Smooth muscle cell (in vitro differentiated cells): ENCODE results near the gene CSGALNACT2. TPM values are rescaled to one million over a fixed set of nuclear protein-coding genes. Genes with fewer than 3 reads are reported as not detected.
A peak's percentile ranks its signal among the peaks of the same experiment; 100 is the strongest.

Source experiments
- DNase-seq: peaks from one replicate; lab custom pipeline; 2025; ENCODE audit not compliant: unreplicated experiment; lab: John Stamatoyannopoulos, UW
- H2AFZ ChIP-seq: fragments of 200-600 bp; sonication (generic); 2 replicates; pipeline ENCODE4 v1.6.0; 2016; ENCODE audit warnings: antibody characterized with exemption, low read depth, mild to moderate bottlenecking
- H3F3A ChIP-seq: fragments of 200-600 bp; sonication (generic); 2 replicates; pipeline ENCODE4 v1.6.0; 2017; ENCODE audit warnings: antibody characterized with exemption, low read depth
- H3K27ac ChIP-seq: fragments of 200-600 bp; sonication (generic); 2 replicates; pipeline ENCODE4 v1.5.1; 2016; ENCODE audit warnings: low read depth, mild to moderate bottlenecking
- H3K27me3 ChIP-seq: fragments of 200-600 bp; sonication (generic); 2 replicates; pipeline ENCODE4 v1.6.1; 2016; ENCODE audit warnings: low read depth, mild to moderate bottlenecking
- H3K36me3 ChIP-seq: fragments of 200-600 bp; sonication (generic); 2 replicates; pipeline ENCODE4 v1.5.1; 2016; ENCODE audit warnings: low read depth
- H3K4me1 ChIP-seq: fragments of 200-600 bp; sonication (generic); 2 replicates; pipeline ENCODE4 v1.5.1; 2016; ENCODE audit warnings: low read depth
- H3K4me2 ChIP-seq: fragments of 200-600 bp; sonication (generic); 2 replicates; pipeline ENCODE4 v1.6.0; 2016; ENCODE audit warnings: mild to moderate bottlenecking
- H3K4me3 ChIP-seq: fragments of 200-600 bp; sonication (generic); 2 replicates; pipeline ENCODE4 v1.5.1; 2016; ENCODE audit warnings: mild to moderate bottlenecking
- H3K79me2 ChIP-seq: fragments of 200-600 bp; sonication (generic); 2 replicates; pipeline ENCODE4 v1.6.0; 2016; ENCODE audit warnings: low read depth, mild to moderate bottlenecking
- H3K9ac ChIP-seq: fragments of 200-600 bp; sonication (generic); 2 replicates; pipeline ENCODE4 v1.6.0; 2016; ENCODE audit warnings: low read depth
- H3K9me3 ChIP-seq: fragments of 200-600 bp; sonication (generic); replicated peaks from 2 replicates; pipeline ENCODE4 v1.5.1; 2016; ENCODE audit warnings: low read depth
- H4K20me1 ChIP-seq: fragments of 200-600 bp; sonication (generic); 2 replicates; pipeline ENCODE4 v1.6.0; 2016; ENCODE audit warnings: low read depth
- WGBS: methylation state at CpG from one replicate; pipeline ENCODE4 v1.1.7; 2016; ENCODE audit warnings: low lambda C conversion rate; 5-methylcytosine and 5-hydroxymethylcytosine counted together
- polyA plus RNA-seq: library from polyadenylated mRNA; unstranded; fragments of >200 nt; fragmentation: Nextera tagmentation; extraction: Ambion mirVana; gene quantifications from 2 replicates; pipeline ENCODE4 v1.2.1, GENCODE V29; 2016
- total RNA-seq: library from RNA; depleted of rRNA; stranded (reverse); fragments of >200 nt; gene quantifications from 2 replicates; pipeline ENCODE4 v1.2.3, GENCODE V29; 2014
- TF ChIP-seq, protein P1 (sequence below): fragments of 200-600 bp; sonication (generic); IDR thresholded peaks from 2 replicates; pipeline ENCODE4 v1.5.1; 2017; ENCODE audit warnings: borderline replicate concordance, mild to moderate bottlenecking, antibody characterized with exemption; ENCODE audit not compliant: insufficient read depth, poor library complexity, severe bottlenecking

Gene CSGALNACT2
- total and polyA plus RNA-seq, 2 experiments from 2014 or later, result 35.6 to 40.4 TPM

DNA sequence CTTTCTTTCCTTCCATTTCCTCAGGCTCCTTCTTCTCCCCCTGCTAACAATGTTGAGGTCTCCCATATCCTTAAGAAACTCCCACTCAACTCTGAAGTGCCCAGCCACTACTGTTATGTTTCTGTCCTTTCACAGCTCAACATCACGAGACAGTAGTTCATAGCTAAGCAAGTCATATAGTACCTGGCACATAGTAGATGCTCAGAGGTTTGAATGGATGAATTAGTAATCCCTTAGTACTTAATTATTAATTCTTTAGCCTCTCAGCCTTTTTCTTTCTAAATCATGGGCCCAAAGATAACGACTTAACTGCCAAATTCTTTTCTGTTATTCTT lies 22.6 kb downstream of the CSGALNACT2 start:
- H3K27ac ChIP-seq, result peak overlapping the region; percentile 93
- peaks cover 99% of the 10 kb centered on the region for H4K20me1 ChIP-seq
- no peaks in the 10 kb centered on the region for H3K27me3 ChIP-seq
- peaks cover 3% of the 10 kb centered on the region for H3K4me1 ChIP-seq
- no peak overlapping the region for H2AFZ ChIP-seq
- H3K4me2 ChIP-seq, result peak overlapping the region; percentile 61
- no peaks in the 10 kb centered on the region for H3F3A ChIP-seq
- no peaks in the 10 kb centered on the region for H3K9me3 ChIP-seq
- peaks cover 52% of the 10 kb centered on the region for H3K79me2 ChIP-seq
- TF ChIP-seq, protein P1, sequence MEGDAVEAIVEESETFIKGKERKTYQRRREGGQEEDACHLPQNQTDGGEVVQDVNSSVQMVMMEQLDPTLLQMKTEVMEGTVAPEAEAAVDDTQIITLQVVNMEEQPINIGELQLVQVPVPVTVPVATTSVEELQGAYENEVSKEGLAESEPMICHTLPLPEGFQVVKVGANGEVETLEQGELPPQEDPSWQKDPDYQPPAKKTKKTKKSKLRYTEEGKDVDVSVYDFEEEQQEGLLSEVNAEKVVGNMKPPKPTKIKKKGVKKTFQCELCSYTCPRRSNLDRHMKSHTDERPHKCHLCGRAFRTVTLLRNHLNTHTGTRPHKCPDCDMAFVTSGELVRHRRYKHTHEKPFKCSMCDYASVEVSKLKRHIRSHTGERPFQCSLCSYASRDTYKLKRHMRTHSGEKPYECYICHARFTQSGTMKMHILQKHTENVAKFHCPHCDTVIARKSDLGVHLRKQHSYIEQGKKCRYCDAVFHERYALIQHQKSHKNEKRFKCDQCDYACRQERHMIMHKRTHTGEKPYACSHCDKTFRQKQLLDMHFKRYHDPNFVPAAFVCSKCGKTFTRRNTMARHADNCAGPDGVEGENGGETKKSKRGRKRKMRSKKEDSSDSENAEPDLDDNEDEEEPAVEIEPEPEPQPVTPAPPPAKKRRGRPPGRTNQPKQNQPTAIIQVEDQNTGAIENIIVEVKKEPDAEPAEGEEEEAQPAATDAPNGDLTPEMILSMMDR, result no peak
- no peak for DNase-seq
- no peak overlapping the region for H3K4me3 ChIP-seq
- 59% methylated on average over 2 of the region's 2 CpGs for WGBS
- H3K36me3 ChIP-seq, result no peaks in the 10 kb centered on the region
- H3K9ac ChIP-seq, result peak overlapping the region; percentile 49

DNA sequence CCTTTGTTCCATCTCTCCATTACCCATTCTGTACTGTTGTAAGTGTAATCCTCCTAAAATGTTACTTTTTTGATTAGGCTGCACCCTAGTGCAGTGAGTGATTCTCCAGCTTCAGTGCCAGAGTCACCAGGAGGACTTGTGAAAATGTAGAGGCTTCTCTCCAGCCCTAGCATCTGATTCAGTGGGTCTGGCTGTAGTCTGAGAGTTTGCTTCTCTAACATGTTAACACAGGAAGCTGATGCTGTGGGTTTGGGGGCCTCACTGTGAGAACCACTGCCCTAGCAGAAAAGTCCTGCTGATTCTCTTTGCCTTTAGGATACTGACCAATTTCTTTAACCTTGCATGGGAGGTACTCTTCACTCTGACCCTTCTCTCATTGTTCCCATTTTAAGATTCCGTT lies 24.4 kb downstream of the CSGALNACT2 start:
- no peak for DNase-seq
- Histone ChIP-seq H2AFZ (no peak overlapping the region), H3K9me3 (no peaks in the 10 kb centered on the region), H3K4me3 (no peak overlapping the region), H4K20me1 (peaks cover 97% of the 10 kb centered on the region), H3K27me3 (no peaks in the 10 kb centered on the region), H3K79me2 (peaks cover 40% of the 10 kb centered on the region), H3K27ac (no peak overlapping the region), H3K4me1 (peaks cover 3% of the 10 kb centered on the region), H3K36me3 (peaks cover 8% of the 10 kb centered on the region), H3K4me2 (no peak overlapping the region), H3F3A (no peaks in the 10 kb centered on the region), H3K9ac (no peak overlapping the region)
- TF ChIP-seq, protein P1, result no peak
- 100% methylated on average over 1 of the region's 1 CpG for WGBS

DNA sequence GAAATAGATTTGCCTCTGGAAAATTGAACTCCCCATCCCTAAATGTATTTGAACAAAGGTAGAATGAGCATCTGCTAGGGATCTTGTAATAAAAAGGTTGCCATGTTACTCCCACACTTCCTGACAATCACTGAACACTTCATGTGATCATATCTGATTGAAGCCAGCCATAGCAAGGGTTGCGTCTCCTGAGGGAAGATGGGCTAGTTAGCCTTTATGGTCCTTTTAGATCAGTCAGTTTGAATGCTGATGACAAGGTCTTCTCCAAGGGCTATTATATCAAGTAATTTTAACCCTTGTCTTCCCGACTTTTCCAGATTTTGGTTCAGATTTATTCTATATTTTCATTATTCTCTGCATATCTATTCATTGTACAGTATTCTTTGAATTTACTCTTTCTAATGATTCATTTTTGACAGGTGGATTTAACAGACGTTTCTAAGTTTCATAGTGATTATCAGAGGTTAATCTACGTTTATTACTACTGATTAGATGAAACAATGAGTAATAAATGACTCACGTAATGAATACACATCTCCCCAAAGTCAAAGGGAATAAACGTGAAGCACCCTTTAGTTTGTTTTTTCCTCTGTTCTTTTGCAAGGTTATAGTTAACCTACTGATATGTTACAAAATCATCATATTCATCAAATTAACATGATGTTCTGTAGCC lies 28.1 kb downstream of the CSGALNACT2 start:
- no peak overlapping the region for H3K9ac ChIP-seq
- TF ChIP-seq, protein P1, result no peak
- no peak overlapping the region for H3K4me2 ChIP-seq
- H4K20me1 ChIP-seq, result peaks cover 93% of the 10 kb centered on the region
- peaks cover under 1% of the 10 kb centered on the region for H3K4me1 ChIP-seq
- no peak overlapping the region for H3K27ac ChIP-seq
- peaks cover 8% of the 10 kb centered on the region for H3K36me3 ChIP-seq
- no peak for DNase-seq
- no peak overlapping the region for H3K4me3 ChIP-seq
- no peaks in the 10 kb centered on the region for H3K9me3 ChIP-seq
- H3K27me3 ChIP-seq, result no peaks in the 10 kb centered on the region
- WGBS, result 77% methylated on average over 6 of the region's 6 CpGs
- H3F3A ChIP-seq, result no peaks in the 10 kb centered on the region
- peaks cover 20% of the 10 kb centered on the region for H3K79me2 ChIP-seq
- no peak overlapping the region for H2AFZ ChIP-seq

DNA sequence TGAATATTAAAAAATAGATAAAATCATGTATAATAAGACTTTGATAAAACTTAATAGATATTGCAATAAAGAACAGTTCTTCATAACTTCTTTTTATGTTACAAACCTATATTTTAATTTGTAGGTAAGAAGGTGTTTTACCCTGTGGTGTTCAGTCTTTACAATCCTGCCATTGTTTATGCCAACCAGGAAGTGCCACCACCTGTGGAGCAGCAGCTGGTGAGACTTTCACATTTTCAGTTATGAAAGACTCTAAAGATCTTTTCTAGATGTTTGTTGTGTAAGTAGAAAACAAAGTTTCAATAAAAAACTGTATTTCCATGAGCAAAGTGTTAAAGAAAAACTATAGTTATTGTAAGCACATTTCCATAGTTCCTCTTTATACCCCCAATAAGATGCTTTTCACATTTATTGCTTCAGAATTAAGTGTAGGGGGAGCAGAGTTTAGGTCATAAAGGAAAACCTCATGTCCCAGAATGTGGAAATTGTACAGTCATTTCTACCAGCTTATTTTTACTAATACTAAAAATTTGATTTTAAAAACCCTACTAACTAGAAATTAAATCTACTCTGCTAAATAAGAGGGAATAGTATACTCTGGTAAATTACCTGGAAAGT lies 28.7 kb downstream of the CSGALNACT2 start:
- DNase-seq, result no peak
- Histone ChIP-seq H3K79me2 (peaks cover 20% of the 10 kb centered on the region), H3K4me2 (no peak overlapping the region), H3K27me3 (no peaks in the 10 kb centered on the region), H3F3A (no peaks in the 10 kb centered on the region), H2AFZ (no peak overlapping the region), H4K20me1 (peaks cover 93% of the 10 kb centered on the region), H3K4me3 (no peak overlapping the region), H3K36me3 (peaks cover 8% of the 10 kb centered on the region), H3K9ac (no peak overlapping the region), H3K9me3 (no peaks in the 10 kb centered on the region), H3K27ac (no peak overlapping the region), H3K4me1 (peaks cover 7% of the 10 kb centered on the region)
- TF ChIP-seq, protein P1, result no peak
